H1 (cell line): ENCODE data around the gene CCDC28A. TPM values are rescaled to one million over a fixed set of nuclear protein-coding genes. Genes with fewer than 3 reads are reported as not detected.

Experiments
- RFX5 ChIP-seq: IDR thresholded peaks from 2 replicates; pipeline ENCODE4 v1.6.1; 2011; ENCODE audit warnings: low read depth, low read length, improper control_type of control experiment, borderline replicate concordance
- TBP ChIP-seq: IDR thresholded peaks from 2 replicates; pipeline ENCODE4 v1.6.1; 2011; ENCODE audit warnings: low read depth, low read length, improper control_type of control experiment
- polyA plus RNA-seq, 7 experiments: library from polyadenylated mRNA; depleted of rRNA in 3 of 7; stranded (reverse) in 5 of 7; unstranded in 2 of 7; fragments of >200 nt in 5 of 7; fragments of 200-250 nt in 2 of 7; gene quantifications; 1 replicate in 5 of 7; 2 replicates in 1 of 7; 4 replicates in 1 of 7; pipeline versions ENCODE4 v1.2.1 to v1.2.3, GENCODE V29; 2011 to 2013; ENCODE audit warnings: missing spikeins in 2 of 7, mixed read lengths in 2 of 7
- total RNA-seq: library from RNA; stranded (reverse); fragmentation: NEBNext Ultra II Directional; extraction: Animal tissue kit (Norgen Biotek cat#: 25700); gene quantifications from 2 replicates; pipeline ENCODE4 v1.2.1, GENCODE V29; 2021

CCDC28A gene
- total and polyA plus RNA-seq, 2 of the 8 experiments (the other 6 are each of a cell fraction or from before 2014, with no cell fraction given), result 9.6 to 12.1 TPM

GRCh38 chr6:138778331-138778730, 4.8 kb downstream of the CCDC28A start (continued):
- TF ChIP-seq TBP (no peak), RFX5 (no peak)
